Erythroblast (primary cell): Measurements from ENCODE around the gene SIL1.

Experiments used
- GATA1 ChIP-seq: IDR thresholded peaks from 2 replicates; pipeline ENCODE4 v1.6.1; 2011; ENCODE audit warnings: low read depth, mild to moderate bottlenecking, control low read depth, low read length, moderate library complexity
- POLR2A ChIP-seq: IDR thresholded peaks from 2 replicates; pipeline ENCODE4 v1.6.1; 2011; ENCODE audit warnings: mild to moderate bottlenecking, low read length

DNA sequence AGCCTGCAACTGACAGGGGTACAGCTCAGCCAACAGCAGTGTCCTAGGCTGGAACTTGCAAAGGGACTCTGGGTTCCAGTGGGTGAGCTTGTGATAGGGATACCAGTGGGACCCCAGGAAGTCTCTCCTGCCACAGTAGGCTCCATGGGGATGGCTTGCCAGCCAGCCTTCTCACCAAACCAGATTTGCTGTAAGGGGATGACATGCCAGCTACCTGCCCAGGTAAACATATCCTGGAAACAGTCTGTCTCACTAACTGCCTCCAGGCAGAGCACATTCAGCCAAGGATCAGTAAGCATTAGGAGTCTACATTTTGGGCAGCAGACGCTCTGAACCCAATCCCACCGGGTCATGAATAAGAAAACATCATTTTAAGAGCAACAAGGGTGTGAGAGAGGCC, 49.9 kb downstream of the SIL1 start:
- TF ChIP-seq POLR2A = no peak
- no peak for TF ChIP-seq GATA1
